H9 (cell line): ENCODE measurements around the gene NARF. TPM values are rescaled to one million over a fixed set of nuclear protein-coding genes. Genes with fewer than 3 reads are reported as not detected.
A peak's percentile ranks its signal among the peaks of the same experiment; 100 is the strongest.

Source experiments
- DNase-seq: peaks from one replicate; pipeline ENCODE4 v3.0.0-alpha.2; 2017
- H2AFZ ChIP-seq: one replicate; pipeline ENCODE4 v1.6.1; 2013; ENCODE audit warnings: mild to moderate bottlenecking, low read length, control low read depth, moderate library complexity
- H2AK5ac ChIP-seq: 2 replicates; pipeline ENCODE4 v1.6.1; 2013; ENCODE audit warnings: low read length, control low read depth, mixed read lengths; ENCODE audit not compliant: insufficient read length
- H2BK120ac ChIP-seq: one replicate; pipeline ENCODE4 v1.6.1; 2013; ENCODE audit warnings: low read depth, mild to moderate bottlenecking, low read length, control low read depth, inconsistent platforms; ENCODE audit not compliant: poor library complexity, severe bottlenecking
- H2BK12ac ChIP-seq: 2 replicates; pipeline ENCODE4 v1.6.1; 2013; ENCODE audit warnings: low read length, control low read depth, mixed read lengths, low read depth; ENCODE audit not compliant: insufficient read length
- H2BK15ac ChIP-seq: 2 replicates; pipeline ENCODE4 v1.6.1; 2013; ENCODE audit warnings: low read depth, low read length, control low read depth
- H2BK20ac ChIP-seq: one replicate; pipeline ENCODE4 v1.6.1; 2013; ENCODE audit warnings: low read depth, mild to moderate bottlenecking, low read length, control low read depth, inconsistent platforms; ENCODE audit not compliant: poor library complexity, severe bottlenecking
- H2BK5ac ChIP-seq: 2 replicates; pipeline ENCODE4 v1.6.1; 2013; ENCODE audit warnings: low read length, control low read depth, mixed read lengths; ENCODE audit not compliant: insufficient read length
- H3K14ac ChIP-seq: 2 replicates; pipeline ENCODE4 v1.6.1; 2013; ENCODE audit warnings: low read length, control low read depth; ENCODE audit not compliant: insufficient read depth
- H3K18ac ChIP-seq: 2 replicates; pipeline ENCODE4 v1.6.1; 2013; ENCODE audit warnings: low read depth, mild to moderate bottlenecking, mixed read lengths, low read length, control low read depth; ENCODE audit not compliant: insufficient read length
- H3K23ac ChIP-seq: 2 replicates; pipeline ENCODE4 v1.6.1; 2013; ENCODE audit warnings: low read length, control low read depth, mixed read lengths, low read depth; ENCODE audit not compliant: insufficient read length
- H3K23me2 ChIP-seq: 2 replicates; pipeline ENCODE4 v1.6.1; 2013; ENCODE audit warnings: low read depth, mild to moderate bottlenecking, mixed read lengths, low read length, control low read depth; ENCODE audit not compliant: insufficient read length, poor library complexity, severe bottlenecking
- H3K27ac ChIP-seq: 2 replicates; pipeline ENCODE4 v1.5.1; 2013; ENCODE audit warnings: low read length, control low read depth, mixed read lengths, low read depth; ENCODE audit not compliant: insufficient read length
- H3K27me3 ChIP-seq: 2 replicates; pipeline ENCODE4 v1.6.1; 2013; ENCODE audit warnings: low read length, control low read depth, inconsistent platforms; ENCODE audit not compliant: insufficient read depth
- H3K4ac ChIP-seq: 2 replicates; pipeline ENCODE4 v1.6.1; 2013; ENCODE audit warnings: low read depth, mild to moderate bottlenecking, control low read depth, inconsistent platforms, low read length, moderate library complexity
- H3K4me1 ChIP-seq: 2 replicates; pipeline ENCODE4 v1.6.1; 2013; ENCODE audit warnings: low read length, control low read depth, inconsistent platforms; ENCODE audit not compliant: insufficient read depth
- H3K4me2 ChIP-seq: 2 replicates; pipeline ENCODE4 v1.6.1; 2013; ENCODE audit warnings: low read length, control low read depth, mixed read lengths; ENCODE audit not compliant: insufficient read length, insufficient read depth
- H3K56ac ChIP-seq: 2 replicates; pipeline ENCODE4 v1.6.1; 2013; ENCODE audit warnings: low read depth, mild to moderate bottlenecking, mixed read lengths, low read length, control low read depth; ENCODE audit not compliant: insufficient read length
- H3K79me1 ChIP-seq: 2 replicates; pipeline ENCODE4 v1.6.1; 2013; ENCODE audit warnings: low read depth, mild to moderate bottlenecking, moderate library complexity, low read length, control low read depth, inconsistent platforms; ENCODE audit not compliant: insufficient read depth, poor library complexity, severe bottlenecking
- H3K79me2 ChIP-seq: 2 replicates; pipeline ENCODE4 v1.6.1; 2013; ENCODE audit warnings: low read length, control low read depth, inconsistent platforms; ENCODE audit not compliant: insufficient read depth
- H3K9ac ChIP-seq: 2 replicates; pipeline ENCODE4 v1.6.1; 2013; ENCODE audit warnings: low read length, control low read depth, mixed read lengths; ENCODE audit not compliant: insufficient read length; ENCODE audit errors: extremely low read depth
- H3K9me3 ChIP-seq: one replicate; pipeline ENCODE4 v1.6.1; 2013; ENCODE audit warnings: low read depth, low read length, inconsistent platforms; ENCODE audit not compliant: control insufficient read depth
- H3T11ph ChIP-seq: one replicate; pipeline ENCODE4 v1.6.1; 2013; ENCODE audit warnings: mild to moderate bottlenecking, low read length, control low read depth, inconsistent platforms
- H4K20me1 ChIP-seq: one replicate; pipeline ENCODE4 v1.6.1; 2013; ENCODE audit not compliant: control insufficient read depth, insufficient read length, insufficient read depth
- H4K5ac ChIP-seq: 2 replicates; pipeline ENCODE4 v1.6.1; 2013; ENCODE audit warnings: low read depth, mild to moderate bottlenecking, mixed read lengths, low read length, control low read depth; ENCODE audit not compliant: insufficient read length
- H4K8ac ChIP-seq: replicated peaks from 2 replicates; pipeline ENCODE4 v1.6.1; 2013; ENCODE audit warnings: low read length, control low read depth, mixed read lengths, low read depth; ENCODE audit not compliant: insufficient read length
- H4K91ac ChIP-seq: 2 replicates; pipeline ENCODE4 v1.6.1; 2013; ENCODE audit warnings: low read depth, mild to moderate bottlenecking, moderate library complexity, mixed read lengths, low read length, control low read depth; ENCODE audit not compliant: insufficient read length
- H3K27ac Mint-ChIP-seq, 3 experiments: 2 replicates in 2 of 3; 3 replicates in 1 of 3; pipeline ENCODE4 v1.8.0; 2020 to 2021; ENCODE audit warnings: mixed read lengths in 3 of 3, mild to moderate bottlenecking in 1 of 3, moderate library complexity in 1 of 3
- H3K27me3 Mint-ChIP-seq: 2 replicates; pipeline ENCODE4 v1.8.0; 2021; ENCODE audit warnings: low read depth, mild to moderate bottlenecking, moderate library complexity, mixed read lengths
- H3K36me3 Mint-ChIP-seq, 3 experiments: 2 replicates in 2 of 3; 3 replicates in 1 of 3; pipeline ENCODE4 v1.8.0; 2020 to 2021; ENCODE audit warnings: low read depth in 3 of 3, mixed read lengths in 3 of 3; ENCODE audit not compliant: insufficient read depth in 1 of 3
- H3K4me1 Mint-ChIP-seq, 2 experiments: 2 replicates each; pipeline ENCODE4 v1.8.0; 2020; ENCODE audit warnings: mixed read lengths in 2 of 2
- H3K4me3 Mint-ChIP-seq, 2 experiments: 2 replicates in 1 of 2; 3 replicates in 1 of 2; pipeline ENCODE4 v1.8.0; 2020 to 2021; ENCODE audit warnings: mild to moderate bottlenecking in 2 of 2, mixed read lengths in 2 of 2, moderate library complexity in 1 of 2
- H3K9me3 Mint-ChIP-seq, 2 experiments: 2 replicates in 1 of 2; 3 replicates in 1 of 2; pipeline ENCODE4 v1.8.0; 2020; ENCODE audit warnings: mild to moderate bottlenecking in 2 of 2, mixed read lengths in 2 of 2, moderate library complexity in 1 of 2
- WGBS: extraction: QIAGEN DNeasy Blood & Tissue Kit; methylation state at CpG from one replicate; pipeline ENCODE4 v1.1.7; 2013; ENCODE audit warnings: missing lambda C conversion rate, low lambda C conversion rate, mixed read lengths; ENCODE audit not compliant: insufficient read length; ENCODE audit errors: extremely low coverage; 5-methylcytosine and 5-hydroxymethylcytosine counted together
- total RNA-seq: library from RNA; stranded (reverse); gene quantifications from 2 replicates; pipeline ENCODE4 v1.2.1, GENCODE V29; 2021
- TF ChIP-seq, protein P1 (sequence below): fragments of 200-600 bp; sonication (generic); conservative IDR thresholded peaks from 3 replicates; pipeline ENCODE4 v1.8.0; 2021; ENCODE audit warnings: antibody characterized with exemption, mild to moderate bottlenecking

Gene NARF
- total RNA-seq, 1 experiment from 2014 or later, result 124 TPM

DNA sequence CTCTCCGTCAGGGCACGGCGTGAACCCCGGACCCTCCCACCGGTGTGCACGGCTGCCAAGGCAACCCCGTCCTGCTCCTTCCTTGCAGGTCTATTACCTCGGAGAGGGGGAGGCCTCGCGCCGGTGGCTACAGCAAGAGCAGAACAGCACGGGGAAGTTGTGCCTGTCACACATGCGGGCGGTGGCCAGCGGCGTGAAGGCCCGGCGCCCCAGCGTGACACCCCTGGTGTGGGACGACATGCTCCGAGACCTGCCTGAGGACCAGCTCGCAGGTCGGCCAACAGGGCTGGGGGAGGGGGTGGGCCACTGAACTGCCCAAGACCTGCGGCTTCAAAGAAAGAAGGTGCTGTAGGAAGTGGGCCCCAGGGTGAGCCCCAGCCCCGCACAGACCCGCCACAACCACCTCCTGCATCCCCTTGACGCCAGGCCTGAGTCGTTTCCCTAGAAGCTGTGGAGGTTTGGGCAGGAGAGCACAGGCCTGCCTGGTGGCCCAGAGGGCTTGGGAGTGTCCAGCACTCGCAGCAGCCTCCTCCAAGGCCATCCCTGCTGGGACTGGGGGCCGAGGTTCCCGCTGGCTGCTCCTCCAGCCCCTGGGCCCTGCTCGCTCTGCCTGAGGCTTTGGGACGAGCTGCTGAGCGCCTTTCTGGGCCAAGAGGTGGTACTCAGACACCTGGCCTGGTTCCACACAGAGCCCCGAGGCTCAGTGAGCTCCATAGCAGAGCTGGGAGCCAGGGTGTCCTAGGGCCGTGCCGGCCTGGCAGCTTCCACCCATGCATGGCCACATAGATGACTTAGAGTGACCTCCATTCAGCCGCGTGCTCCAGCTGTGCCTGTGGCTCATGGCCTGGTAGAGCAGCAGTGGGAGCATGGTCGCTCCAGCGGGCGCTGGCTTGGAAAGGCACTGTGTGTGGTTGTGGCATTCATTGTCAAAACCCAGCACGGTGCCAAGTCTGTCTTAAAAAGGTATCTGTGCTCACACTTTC is 22.6 kb upstream of the NARF start:
- no peak overlapping the region for H4K91ac ChIP-seq
- H2BK20ac ChIP-seq, result no peak overlapping the region
- no CpG with 5 or more reads among the region's 43 CpGs for WGBS
- no peak overlapping the region; the same call in 1 of the 2 replicates for H3K14ac ChIP-seq
- Mint-ChIP-seq H3K27me3 (no peaks in the 10 kb centered on the region; the same call in 1 of the 2 replicates), H3K27ac (peak overlapping the region in 1 of 3 experiments; percentile 22; a peak in 1 of 7 replicates), H3K36me3 (peaks cover 0 to 13% (median 10%) of the 10 kb centered on the region in 3 experiments; a peak in 4 of 7 replicates), H3K4me1 (peaks cover 9 to 14% of the 10 kb centered on the region in 2 experiments), H3K4me3 (no peak overlapping the region; a peak in 1 of 5 replicates), H3K9me3 (no peaks in the 10 kb centered on the region)
- no peaks in the 10 kb centered on the region for H3K79me1 ChIP-seq
- no peaks in the 10 kb centered on the region for H4K20me1 ChIP-seq
- no peak overlapping the region for H3K23ac ChIP-seq
- no peaks in the 10 kb centered on the region for H3K4me1 ChIP-seq
- no peak overlapping the region for H3T11ph ChIP-seq
- H2BK15ac ChIP-seq, result no peak overlapping the region
- no peaks in the 10 kb centered on the region for H3K79me2 ChIP-seq
- H4K5ac ChIP-seq, result no peak overlapping the region
- H3K9ac ChIP-seq, result no peak overlapping the region
- H3K4me2 ChIP-seq, result no peak overlapping the region
- H2AFZ ChIP-seq, result no peak overlapping the region
- no peak overlapping the region for H2AK5ac ChIP-seq
- H4K8ac ChIP-seq, result no peak overlapping the region
- H3K56ac ChIP-seq, result no peak overlapping the region
- no peak overlapping the region for H2BK120ac ChIP-seq
- H3K18ac ChIP-seq, result no peak overlapping the region
- no peaks in the 10 kb centered on the region for H3K27me3 ChIP-seq
- no peaks in the 10 kb centered on the region for H3K9me3 ChIP-seq
- no peak overlapping the region for H2BK5ac ChIP-seq
- no peak overlapping the region for H3K27ac ChIP-seq
- H3K23me2 ChIP-seq, result no peaks in the 10 kb centered on the region
- TF ChIP-seq, protein P1, sequence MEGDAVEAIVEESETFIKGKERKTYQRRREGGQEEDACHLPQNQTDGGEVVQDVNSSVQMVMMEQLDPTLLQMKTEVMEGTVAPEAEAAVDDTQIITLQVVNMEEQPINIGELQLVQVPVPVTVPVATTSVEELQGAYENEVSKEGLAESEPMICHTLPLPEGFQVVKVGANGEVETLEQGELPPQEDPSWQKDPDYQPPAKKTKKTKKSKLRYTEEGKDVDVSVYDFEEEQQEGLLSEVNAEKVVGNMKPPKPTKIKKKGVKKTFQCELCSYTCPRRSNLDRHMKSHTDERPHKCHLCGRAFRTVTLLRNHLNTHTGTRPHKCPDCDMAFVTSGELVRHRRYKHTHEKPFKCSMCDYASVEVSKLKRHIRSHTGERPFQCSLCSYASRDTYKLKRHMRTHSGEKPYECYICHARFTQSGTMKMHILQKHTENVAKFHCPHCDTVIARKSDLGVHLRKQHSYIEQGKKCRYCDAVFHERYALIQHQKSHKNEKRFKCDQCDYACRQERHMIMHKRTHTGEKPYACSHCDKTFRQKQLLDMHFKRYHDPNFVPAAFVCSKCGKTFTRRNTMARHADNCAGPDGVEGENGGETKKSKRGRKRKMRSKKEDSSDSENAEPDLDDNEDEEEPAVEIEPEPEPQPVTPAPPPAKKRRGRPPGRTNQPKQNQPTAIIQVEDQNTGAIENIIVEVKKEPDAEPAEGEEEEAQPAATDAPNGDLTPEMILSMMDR, result no peak
- no peak overlapping the region for H3K4ac ChIP-seq
- no peak overlapping the region for H2BK12ac ChIP-seq
- peak; percentile 36 for DNase-seq
